Karpas-422 (cell line): Measurements from ENCODE around the gene GYS1. TPM values are rescaled to one million over a fixed set of nuclear protein-coding genes. Genes with fewer than 3 reads are reported as not detected.
"Not testable (repeated sequence)": the region's sequence is repeated elsewhere in the genome, so short reads cannot be mapped to it uniquely, and the experiment has no call there.

Experiments used
- DNase-seq: peaks from one replicate; pipeline ENCODE4 v3.0.0-alpha.2; 2015
- H2AFZ ChIP-seq: fragments of 200-600 bp; sonication (generic); 2 replicates; pipeline ENCODE4 v1.6.1; 2014; ENCODE audit warnings: antibody characterized with exemption, low read length, mixed read lengths
- H3K27ac ChIP-seq: fragments of 200-600 bp; sonication (generic); 2 replicates; pipeline ENCODE4 v1.5.1; 2014; ENCODE audit warnings: mild to moderate bottlenecking, low read length, moderate library complexity
- H3K27me3 ChIP-seq: fragments of 200-600 bp; sonication (generic); 2 replicates; pipeline ENCODE4 v1.6.1; 2014; ENCODE audit warnings: low read length, mixed read lengths
- H3K36me3 ChIP-seq: fragments of 200-600 bp; sonication (generic); 2 replicates; pipeline ENCODE4 v1.6.1; 2014; ENCODE audit warnings: low read length, mixed read lengths; ENCODE audit not compliant: insufficient read depth
- H3K4me1 ChIP-seq: fragments of 200-600 bp; sonication (generic); 2 replicates; pipeline ENCODE4 v1.6.1; 2014; ENCODE audit warnings: mild to moderate bottlenecking, low read length, mixed read lengths
- H3K4me2 ChIP-seq: fragments of 200-600 bp; sonication (generic); 2 replicates; pipeline ENCODE4 v1.6.1; 2014; ENCODE audit warnings: low read length, low read depth, mild to moderate bottlenecking; ENCODE audit not compliant: poor library complexity, severe bottlenecking
- H3K4me3 ChIP-seq: fragments of 200-600 bp; sonication (generic); 2 replicates; pipeline ENCODE4 v1.5.1; 2014; ENCODE audit warnings: mild to moderate bottlenecking, antibody characterized with exemption, low read length, mixed read lengths
- H3K79me2 ChIP-seq: fragments of 200-600 bp; sonication (generic); 2 replicates; pipeline ENCODE4 v1.6.1; 2014; ENCODE audit warnings: mild to moderate bottlenecking, low read length, mixed read lengths
- H3K9ac ChIP-seq: fragments of 200-600 bp; sonication (generic); 2 replicates; pipeline ENCODE4 v1.6.0; 2014; ENCODE audit warnings: low read length
- H3K9me2 ChIP-seq: fragments of 200-600 bp; sonication (generic), shearing (Covaris generic); replicated peaks from 2 replicates; pipeline ENCODE4 v1.6.0; 2014; ENCODE audit warnings: mild to moderate bottlenecking, low read length, moderate library complexity; ENCODE audit not compliant: insufficient read depth
- H3K9me3 ChIP-seq: fragments of 300-700, 200-600 bp; sonication (generic); 2 replicates; pipeline ENCODE4 v1.6.1; 2014; ENCODE audit warnings: low read length, mixed read lengths
- H4K20me1 ChIP-seq: fragments of 200-600 bp; sonication (generic); 2 replicates; pipeline ENCODE4 v1.6.1; 2014; ENCODE audit warnings: mild to moderate bottlenecking, antibody characterized with exemption, low read length, low read depth; ENCODE audit not compliant: insufficient read depth
- total RNA-seq: library from RNA; depleted of rRNA; stranded (reverse); fragments of >200 nt; shearing (Covaris generic); gene quantifications from 2 replicates; pipeline ENCODE4 v1.2.3, GENCODE V29; 2014; ENCODE audit warnings: low replicate concordance

GYS1 gene
- total RNA-seq, 1 experiment from 2014 or later = 42.6 TPM

GRCh38 chr19:48943081-48943480 is 50.0 kb downstream of the GYS1 start:
- Histone ChIP-seq H3K9me3 (peaks cover 12% of the 10 kb centered on the region), H4K20me1 (no peaks in the 10 kb centered on the region), H2AFZ (no peak overlapping the region), H3K4me1 (no peaks in the 10 kb centered on the region), H3K79me2 (no peaks in the 10 kb centered on the region), H3K27ac (no peak overlapping the region), H3K4me3 (no peak overlapping the region), H3K4me2 (no peak overlapping the region), H3K36me3 (no peaks in the 10 kb centered on the region), H3K9me2 (no peaks in the 10 kb centered on the region), H3K9ac (no peak overlapping the region), H3K27me3 (0 out of 2 replicates have a peak, but pooled peaks cover 2% of the 10 kb centered on the region)
- DNase-seq = no peak

GRCh38 chr19:48940902-48941301 is 52.2 kb downstream of the GYS1 start:
- peaks cover 8% of the 10 kb centered on the region for H3K9me3 ChIP-seq
- H2AFZ ChIP-seq = no peak overlapping the region
- 0 out of 2 replicates have a peak, but pooled peaks cover 2% of the 10 kb centered on the region for H3K27me3 ChIP-seq
- no peak overlapping the region for H3K4me3 ChIP-seq
- H3K4me2 ChIP-seq = no peak overlapping the region
- H3K9me2 ChIP-seq = no peaks in the 10 kb centered on the region
- no peaks in the 10 kb centered on the region for H3K79me2 ChIP-seq
- H3K9ac ChIP-seq = no peak overlapping the region
- no peaks in the 10 kb centered on the region for H4K20me1 ChIP-seq
- no peaks in the 10 kb centered on the region for H3K4me1 ChIP-seq
- no peak for DNase-seq
- H3K27ac ChIP-seq = no peak overlapping the region
- no peaks in the 10 kb centered on the region for H3K36me3 ChIP-seq

DNA sequence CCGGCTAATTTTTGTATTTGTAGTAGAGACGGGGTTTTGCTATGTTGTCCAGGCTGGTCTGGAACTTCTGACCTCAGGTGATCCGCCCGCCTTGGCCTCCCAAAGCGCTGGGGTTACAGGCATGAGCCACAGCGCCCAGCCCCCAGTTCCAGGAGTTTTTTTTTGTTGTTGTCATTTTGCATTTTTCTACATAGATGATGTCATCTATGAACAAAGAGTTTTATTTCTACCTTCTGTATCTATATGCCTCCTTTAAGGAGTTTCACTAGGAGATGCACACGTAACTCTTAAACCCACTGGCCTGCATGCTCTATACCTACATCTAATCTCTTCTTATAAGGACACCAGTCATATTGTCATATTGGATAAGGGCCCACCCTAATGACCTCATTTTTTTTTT is 54.9 kb downstream of the GYS1 start:
- Histone ChIP-seq H3K9me2 (no peaks in the 10 kb centered on the region), H3K79me2 (no peaks in the 10 kb centered on the region), H3K27me3 (no peaks in the 10 kb centered on the region), H3K9ac (no peak overlapping the region), H3K27ac (no peak overlapping the region), H3K4me3 (no peak overlapping the region), H4K20me1 (no peaks in the 10 kb centered on the region), H3K36me3 (no peaks in the 10 kb centered on the region), H3K9me3 (peaks cover 8% of the 10 kb centered on the region), H3K4me1 (peaks cover 7% of the 10 kb centered on the region), H2AFZ (no peak overlapping the region), H3K4me2 (no peak overlapping the region)
- peak; percentile 39 for DNase-seq

- Histone ChIP-seq H3K79me2 (no peaks in the 10 kb centered on the region), H2AFZ (no peak overlapping the region), H3K36me3 (no peaks in the 10 kb centered on the region), H3K9me2 (no peaks in the 10 kb centered on the region), H3K27me3 (no peaks in the 10 kb centered on the region), H4K20me1 (no peaks in the 10 kb centered on the region), H3K4me3 (no peak overlapping the region), H3K4me2 (no peak overlapping the region), H3K9me3 (peaks cover 3% of the 10 kb centered on the region; the same call in 1 of the 2 replicates), H3K27ac (no peak overlapping the region), H3K9ac (no peak overlapping the region), H3K4me1 (peaks cover 12% of the 10 kb centered on the region)
- DNase-seq = peak; percentile 25
Observed at GRCh38 chr19:48935864-48936263, 57.2 kb downstream of the GYS1 start.

GRCh38 chr19:48934837-48935236 is 58.3 kb downstream of the GYS1 start:
- Histone ChIP-seq H2AFZ (no peak overlapping the region), H3K9me3 (no peaks in the 10 kb centered on the region), H3K4me3 (no peak overlapping the region), H3K79me2 (no peaks in the 10 kb centered on the region), H3K4me1 (peaks cover 12% of the 10 kb centered on the region), H3K36me3 (no peaks in the 10 kb centered on the region), H3K9ac (no peak overlapping the region), H3K27me3 (no peaks in the 10 kb centered on the region), H3K9me2 (no peaks in the 10 kb centered on the region), H4K20me1 (no peaks in the 10 kb centered on the region), H3K4me2 (no peak overlapping the region), H3K27ac (no peak overlapping the region)
- DNase-seq = peak; percentile 36

GRCh38 chr19:48933382-48933932 is 59.7 kb downstream of the GYS1 start, which contains the start of gene DHDH:
Gene DHDH (plus strand): TSS chr19:48933699. CDS start chr19:48933722, 23 bp downstream.
- H3K9me3 ChIP-seq = no peaks in the 10 kb centered on the region
- no peaks in the 10 kb centered on the region for H4K20me1 ChIP-seq
- peak within 1 kb of the TSS; percentile 76; the same call in 1 of the 2 replicates for H2AFZ ChIP-seq
- no peaks in the 10 kb centered on the region for H3K36me3 ChIP-seq
- H3K4me3 ChIP-seq = peak within 1 kb of the TSS; percentile 60
- H3K9me2 ChIP-seq = no peaks in the 10 kb centered on the region
- peak; percentile 96 for DNase-seq
- H3K4me1 ChIP-seq = peaks cover 12% of the 10 kb centered on the region
- no peak within 1 kb of the TSS for H3K27ac ChIP-seq
- peak within 1 kb of the TSS; percentile 56 for H3K9ac ChIP-seq
- peak within 1 kb of the TSS; percentile 69 for H3K4me2 ChIP-seq
- H3K79me2 ChIP-seq = no peaks in the 10 kb centered on the region
- no peaks in the 10 kb centered on the region for H3K27me3 ChIP-seq

DNA sequence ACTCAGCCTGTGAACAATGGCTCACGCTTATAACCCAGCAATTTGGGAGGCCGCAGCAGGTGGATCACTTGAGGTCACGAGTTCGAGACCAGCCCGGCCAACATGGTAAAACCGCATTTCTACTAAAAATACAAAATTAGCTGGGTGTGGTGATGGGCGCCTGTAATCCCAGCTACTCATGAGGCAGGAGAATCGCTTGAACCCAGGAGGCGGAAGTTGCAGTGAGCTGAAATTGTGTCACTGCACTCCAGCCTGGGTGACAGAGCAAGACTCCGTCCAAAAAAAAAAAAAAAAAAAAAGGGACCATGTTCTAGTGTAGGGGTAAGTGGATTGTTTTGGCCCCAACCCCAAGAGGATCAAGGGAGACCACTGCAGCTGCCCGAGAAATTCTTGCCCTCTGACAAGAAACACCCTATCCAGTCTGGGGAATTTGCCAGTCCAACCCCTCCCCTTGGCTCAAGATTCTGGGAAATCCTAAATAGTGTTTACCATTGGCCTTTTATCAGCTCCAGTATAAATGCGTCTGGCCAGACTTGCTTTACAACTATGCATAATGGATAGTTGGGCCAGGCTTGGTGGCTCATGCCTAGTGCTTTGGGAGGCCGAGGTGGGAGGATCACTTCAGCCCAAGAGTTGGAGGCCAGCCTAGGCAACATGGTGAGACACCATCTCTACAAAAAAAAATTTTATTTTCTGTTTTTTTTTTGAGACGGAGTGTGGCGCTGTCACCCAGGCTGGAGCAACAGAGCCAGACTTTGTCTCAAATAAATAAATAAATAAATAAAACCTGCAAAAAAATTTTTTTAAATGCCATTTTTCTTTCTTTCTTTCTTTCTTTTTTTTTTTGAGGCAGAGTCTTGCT is 64.7 kb downstream of the GYS1 start:
- Histone ChIP-seq H3K4me3 (no peak overlapping the region), H3K27me3 (no peaks in the 10 kb centered on the region), H3K36me3 (no peaks in the 10 kb centered on the region)

DNA sequence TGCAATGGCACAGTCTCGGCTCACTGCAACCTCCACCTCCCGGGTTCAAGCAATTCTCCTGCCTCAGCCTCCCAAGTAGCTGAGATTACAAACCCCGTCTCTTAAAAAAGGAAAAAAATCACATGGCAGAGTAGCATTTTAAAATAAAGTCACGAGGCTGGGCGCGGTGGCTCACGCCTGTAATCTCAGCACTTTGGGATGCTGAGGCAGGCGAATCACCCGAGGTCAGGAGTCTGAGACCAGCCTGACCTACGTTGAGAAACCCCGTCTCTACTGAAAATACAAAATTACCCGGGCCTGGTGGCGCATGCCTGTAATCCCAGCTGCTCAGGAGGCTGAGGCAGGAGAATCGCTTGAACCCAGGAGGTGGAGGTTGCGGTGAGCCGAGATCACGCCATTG is 65.4 kb downstream of the GYS1 start:
- not testable (repeated sequence) for H3K36me3 ChIP-seq, H3K27ac ChIP-seq, H3K9ac ChIP-seq, DNase-seq, H3K27me3 ChIP-seq, H4K20me1 ChIP-seq, H3K9me2 ChIP-seq, H3K79me2 ChIP-seq, H2AFZ ChIP-seq, H3K4me1 ChIP-seq, H3K9me3 ChIP-seq, H3K4me3 ChIP-seq, H3K4me2 ChIP-seq

More for the DNA sequence above, 64.7 kb downstream of the GYS1 start:
- H2AFZ ChIP-seq = no peak overlapping the region
- H3K9me3 ChIP-seq = no peaks in the 10 kb centered on the region
- peak; percentile 69 for DNase-seq
- H3K4me2 ChIP-seq = no peak overlapping the region
- no peaks in the 10 kb centered on the region for H4K20me1 ChIP-seq
- peaks cover 6% of the 10 kb centered on the region for H3K4me1 ChIP-seq
- no peak overlapping the region for H3K27ac ChIP-seq
- H3K9ac ChIP-seq = no peak overlapping the region
- H3K9me2 ChIP-seq = no peaks in the 10 kb centered on the region
- no peaks in the 10 kb centered on the region for H3K79me2 ChIP-seq
